Progenitor cell of endocrine pancreas (in vitro differentiated cells): ENCODE data around the gene DTHD1. TPM values are rescaled to one million over a fixed set of nuclear protein-coding genes. Genes with fewer than 3 reads are reported as not detected.

Source experiments
- DNase-seq: peaks from one replicate; pipeline ENCODE4 v3.0.0; 2021; ENCODE audit warnings: low spot score; ENCODE audit not compliant: unreplicated experiment
- H3K27ac Mint-ChIP-seq: 2 replicates; pipeline ENCODE4 v1.8.0; 2021; ENCODE audit warnings: mild to moderate bottlenecking, moderate library complexity, mixed read lengths
- H3K27me3 Mint-ChIP-seq: 2 replicates; pipeline ENCODE4 v1.8.0; 2021; ENCODE audit warnings: mixed read lengths
- H3K36me3 Mint-ChIP-seq: 2 replicates; pipeline ENCODE4 v1.8.0; 2022; ENCODE audit warnings: mixed read lengths; ENCODE audit not compliant: insufficient read depth
- H3K4me1 Mint-ChIP-seq: 2 replicates; pipeline ENCODE4 v1.8.0; 2021; ENCODE audit warnings: low read depth, mixed read lengths
- H3K4me3 Mint-ChIP-seq: 2 replicates; pipeline ENCODE4 v1.8.0; 2021; ENCODE audit warnings: low read depth, mild to moderate bottlenecking, moderate library complexity, mixed read lengths
- H3K9me3 Mint-ChIP-seq: 2 replicates; pipeline ENCODE4 v1.8.0; 2021; ENCODE audit warnings: low read depth, mixed read lengths
- CTCF ChIP-seq: fragments of 200-600 bp; sonication (generic); IDR thresholded peaks from one replicate; pipeline ENCODE4 v1.5.0; 2021; ENCODE audit warnings: antibody characterized with exemption, mild to moderate bottlenecking; ENCODE audit not compliant: unreplicated experiment
- total RNA-seq: library from RNA; stranded (reverse); gene quantifications from 2 replicates; pipeline ENCODE4 v1.2.1, GENCODE V29; 2021

The DTHD1 gene
- total RNA-seq, 1 donor from 2014 or later, result 0.12 TPM

- Mint-ChIP-seq H3K27ac (no peak overlapping the region), H3K4me1 (peaks cover 21% of the 10 kb centered on the region), H3K27me3 (no peaks in the 10 kb centered on the region), H3K9me3 (no peaks in the 10 kb centered on the region), H3K36me3 (no peaks in the 10 kb centered on the region), H3K4me3 (no peak overlapping the region)
- TF ChIP-seq CTCF, result no peak
- DNase-seq, result no peak
Observed at GRCh38 chr4:36353998-36354397, 72.6 kb downstream of the DTHD1 start.

- Mint-ChIP-seq H3K36me3 (no peaks in the 10 kb centered on the region), H3K9me3 (no peaks in the 10 kb centered on the region), H3K27ac (no peak overlapping the region), H3K4me1 (no peaks in the 10 kb centered on the region), H3K27me3 (no peaks in the 10 kb centered on the region), H3K4me3 (no peak overlapping the region)
- no peak for DNase-seq
- no peak for TF ChIP-seq CTCF
Observed at GRCh38 chr4:36358173-36358572, 76.8 kb downstream of the DTHD1 start.

GRCh38 chr4:36360755-36361154, 79.3 kb downstream of the DTHD1 start:
- Mint-ChIP-seq H3K9me3 (no peaks in the 10 kb centered on the region), H3K4me1 (no peaks in the 10 kb centered on the region), H3K27ac (no peak overlapping the region), H3K36me3 (no peaks in the 10 kb centered on the region), H3K4me3 (no peak overlapping the region), H3K27me3 (no peaks in the 10 kb centered on the region)
- DNase-seq, result no peak
- TF ChIP-seq CTCF, result no peak

GRCh38 chr4:36363024-36363423, 81.6 kb downstream of the DTHD1 start:
- no peak for TF ChIP-seq CTCF
- no peak overlapping the region for H3K4me3 Mint-ChIP-seq
- no peaks in the 10 kb centered on the region for H3K36me3 Mint-ChIP-seq
- no peaks in the 10 kb centered on the region for H3K4me1 Mint-ChIP-seq
- no peaks in the 10 kb centered on the region for H3K9me3 Mint-ChIP-seq
- DNase-seq, result no peak
- no peaks in the 10 kb centered on the region for H3K27me3 Mint-ChIP-seq
- no peak overlapping the region for H3K27ac Mint-ChIP-seq

- peaks cover 34% of the 10 kb centered on the region for H3K9me3 Mint-ChIP-seq
- no peaks in the 10 kb centered on the region for H3K4me1 Mint-ChIP-seq
- DNase-seq, result no peak
- H3K27me3 Mint-ChIP-seq, result no peaks in the 10 kb centered on the region
- H3K4me3 Mint-ChIP-seq, result no peak overlapping the region
- no peak overlapping the region for H3K27ac Mint-ChIP-seq
- TF ChIP-seq CTCF, result no peak
- peaks cover 1% of the 10 kb centered on the region for H3K36me3 Mint-ChIP-seq
Observed at GRCh38 chr4:36374836-36375511, 93.6 kb downstream of the DTHD1 start.
